ENCODE measurements around the gene TBC1D20.
A peak's percentile ranks its signal among the peaks of the same experiment; 100 is the strongest.
"Not testable (repeated sequence)": the region's sequence is repeated elsewhere in the genome, so short reads cannot be mapped to it uniquely, and the experiment has no call there.

The TBC1D20 gene

DNA sequence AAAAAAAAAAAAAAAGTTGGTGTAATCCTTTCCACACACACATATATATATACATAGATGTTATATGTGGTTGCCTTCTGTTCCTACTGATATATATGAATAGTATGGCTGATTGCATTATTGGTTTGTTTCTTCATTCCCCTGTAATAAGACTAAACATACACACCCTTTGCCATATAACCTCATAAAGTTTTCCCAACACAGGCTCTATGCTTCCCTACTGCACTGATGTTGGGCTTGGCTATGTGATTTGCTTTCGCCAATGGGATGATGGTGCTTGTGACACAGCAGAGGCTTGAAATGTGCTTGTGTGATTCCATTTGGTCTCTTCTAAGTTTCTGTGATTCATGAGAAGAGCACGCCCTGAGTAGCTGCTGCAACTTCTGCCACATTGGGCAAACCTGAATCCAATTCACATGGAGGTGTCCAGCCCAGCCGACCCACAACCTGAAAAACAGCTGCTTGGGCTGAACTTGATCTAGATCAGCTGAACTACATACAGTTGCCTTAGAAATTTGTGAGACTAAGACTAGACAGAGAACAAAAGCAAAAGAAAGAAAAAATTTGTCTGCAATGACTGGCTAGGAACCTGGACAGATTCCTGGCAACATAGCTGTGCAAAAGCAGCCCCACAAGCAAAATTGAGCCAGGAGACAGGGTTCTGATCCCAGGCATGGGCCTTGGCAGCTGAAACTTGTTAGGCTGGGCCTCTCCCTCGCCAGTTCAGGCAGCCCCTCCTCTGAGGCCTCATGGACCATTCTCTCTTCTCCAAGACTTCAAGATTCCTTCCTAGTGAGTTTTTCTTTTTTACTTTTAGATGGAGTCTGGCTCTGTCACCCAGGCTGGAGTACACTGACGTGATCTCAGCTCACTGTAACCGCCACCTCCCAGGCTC is 13.4 kb upstream of the TBC1D20 start:
- no peak for DNase-seq

DNA sequence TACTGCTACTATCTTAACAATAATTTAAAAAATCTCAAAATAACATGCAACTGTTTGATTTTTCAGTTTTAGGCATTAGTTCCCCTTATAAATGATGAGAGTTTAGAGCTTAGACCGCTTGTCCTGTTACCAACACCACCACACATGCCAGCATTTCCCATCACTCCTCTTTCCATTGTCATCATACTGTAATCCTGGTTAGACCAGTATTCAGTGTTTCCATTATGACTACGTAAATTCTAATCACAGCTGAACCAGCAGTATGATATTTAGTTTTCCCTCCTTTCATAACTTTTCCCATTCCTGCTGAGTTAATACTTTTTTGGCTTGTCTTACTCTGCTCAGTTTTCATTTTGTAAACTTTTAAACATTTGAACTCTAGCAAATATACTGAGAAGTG is 12.2 kb upstream of the TBC1D20 start:
- no peak for DNase-seq

DNA sequence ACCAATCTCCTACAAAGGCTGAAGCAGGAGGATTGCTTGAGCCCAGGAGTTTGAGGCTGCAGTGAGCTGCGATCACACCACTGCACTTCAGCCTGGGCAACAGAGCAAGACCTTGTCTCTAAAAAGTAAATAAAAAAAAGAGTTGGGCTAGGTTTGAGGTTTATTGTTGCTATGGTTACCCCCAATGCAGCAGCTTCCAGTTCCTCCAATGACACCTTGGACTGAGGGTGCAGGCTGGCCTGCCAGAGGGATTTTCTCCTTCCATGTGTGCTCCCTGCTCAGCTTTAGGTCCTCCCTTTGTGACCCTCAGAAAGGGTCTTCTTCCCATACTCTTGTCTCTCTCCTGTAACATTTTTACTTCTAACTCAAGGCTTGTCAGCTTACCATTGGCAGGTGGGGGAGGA is 10.6 kb upstream of the TBC1D20 start:
- DNase-seq = no peak

DNA sequence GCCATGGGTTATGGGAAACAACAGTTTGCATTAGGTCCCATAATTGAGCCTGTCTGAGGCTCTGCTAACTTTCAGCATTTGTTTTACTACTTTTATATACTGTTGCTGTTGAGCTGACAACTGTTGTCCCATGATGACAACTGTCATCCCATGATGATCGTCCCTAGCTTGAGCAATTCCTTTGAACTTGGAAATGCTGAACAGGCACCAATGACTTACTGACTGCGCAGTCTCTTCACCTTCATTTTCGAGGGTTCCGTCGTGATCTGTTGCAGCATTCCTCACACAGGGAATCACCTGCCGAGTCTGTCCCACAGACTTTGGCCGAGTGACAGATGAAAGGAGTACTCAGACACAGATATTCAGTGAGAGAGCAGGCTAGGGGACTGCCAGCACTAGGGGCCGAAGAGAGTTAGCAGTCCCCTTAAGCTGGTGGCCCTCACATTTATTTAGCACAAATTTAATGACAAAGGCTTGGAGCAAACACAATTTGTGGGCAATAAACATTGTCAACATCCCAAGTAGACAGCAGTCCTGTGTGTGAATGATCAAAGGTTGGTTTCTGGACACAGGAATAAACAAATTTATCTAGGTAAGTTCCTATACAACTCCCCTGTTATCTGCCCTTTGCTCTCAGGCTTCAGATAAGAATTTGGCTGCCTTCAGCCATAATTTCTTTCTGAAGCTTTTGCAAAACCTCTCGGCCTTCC is 10.0 kb upstream of the TBC1D20 start:
- no peak for DNase-seq

DNA sequence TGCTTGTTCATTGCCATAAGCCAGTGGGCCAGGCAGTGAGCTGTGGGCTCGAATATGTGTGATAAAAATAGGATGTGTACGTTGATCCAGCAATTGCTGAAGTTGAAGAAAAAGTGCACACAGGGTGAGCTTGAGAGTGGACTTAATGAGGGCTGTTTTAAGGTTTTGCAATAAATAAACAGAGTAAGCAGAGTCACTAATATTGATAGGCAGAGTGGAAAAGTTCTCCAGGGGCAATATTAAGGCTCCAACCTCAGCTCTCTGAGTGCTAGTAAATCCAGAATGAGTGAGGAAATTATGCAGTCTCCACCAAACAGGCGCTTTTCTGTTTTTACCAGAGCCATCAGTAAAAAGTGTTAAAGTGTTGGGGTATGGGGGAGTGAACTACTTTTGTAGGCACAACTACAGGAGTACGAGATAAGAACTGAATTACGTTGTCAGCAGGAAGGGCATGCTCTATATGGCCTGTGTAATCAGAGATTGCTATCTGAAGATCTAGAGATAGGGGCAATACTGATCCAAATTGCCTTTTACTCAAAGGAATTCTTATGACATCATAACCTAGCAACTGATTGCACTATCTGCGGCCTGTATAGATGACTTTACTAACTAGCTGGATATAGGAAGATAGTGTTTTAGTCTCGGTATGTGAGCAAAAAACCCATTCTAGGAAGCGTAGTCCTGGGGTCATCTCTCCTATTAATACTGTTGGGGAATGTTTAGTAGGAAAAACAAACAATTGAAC is 7.6 kb upstream of the TBC1D20 start:
- DNase-seq = no peak

DNA sequence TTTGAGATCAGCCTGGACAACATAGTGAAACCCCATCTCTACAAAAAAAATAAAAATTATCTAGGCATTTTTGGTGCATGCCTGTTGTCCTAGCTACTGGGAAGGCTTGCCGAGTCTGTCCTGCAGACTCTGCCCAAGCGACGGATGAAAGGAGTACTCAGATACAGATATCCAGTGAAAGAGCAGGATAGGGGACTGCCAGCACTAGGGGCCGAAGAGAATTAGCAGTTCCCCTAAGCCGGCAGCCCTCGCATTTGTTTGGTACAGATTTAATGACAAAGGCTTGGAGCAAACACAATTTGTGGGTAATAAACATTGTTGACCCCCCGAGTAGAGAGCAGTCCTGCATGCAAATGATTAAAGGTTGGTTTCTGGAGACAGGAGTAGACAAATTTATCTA is 5.4 kb upstream of the TBC1D20 start:
- no peak for DNase-seq

DNA sequence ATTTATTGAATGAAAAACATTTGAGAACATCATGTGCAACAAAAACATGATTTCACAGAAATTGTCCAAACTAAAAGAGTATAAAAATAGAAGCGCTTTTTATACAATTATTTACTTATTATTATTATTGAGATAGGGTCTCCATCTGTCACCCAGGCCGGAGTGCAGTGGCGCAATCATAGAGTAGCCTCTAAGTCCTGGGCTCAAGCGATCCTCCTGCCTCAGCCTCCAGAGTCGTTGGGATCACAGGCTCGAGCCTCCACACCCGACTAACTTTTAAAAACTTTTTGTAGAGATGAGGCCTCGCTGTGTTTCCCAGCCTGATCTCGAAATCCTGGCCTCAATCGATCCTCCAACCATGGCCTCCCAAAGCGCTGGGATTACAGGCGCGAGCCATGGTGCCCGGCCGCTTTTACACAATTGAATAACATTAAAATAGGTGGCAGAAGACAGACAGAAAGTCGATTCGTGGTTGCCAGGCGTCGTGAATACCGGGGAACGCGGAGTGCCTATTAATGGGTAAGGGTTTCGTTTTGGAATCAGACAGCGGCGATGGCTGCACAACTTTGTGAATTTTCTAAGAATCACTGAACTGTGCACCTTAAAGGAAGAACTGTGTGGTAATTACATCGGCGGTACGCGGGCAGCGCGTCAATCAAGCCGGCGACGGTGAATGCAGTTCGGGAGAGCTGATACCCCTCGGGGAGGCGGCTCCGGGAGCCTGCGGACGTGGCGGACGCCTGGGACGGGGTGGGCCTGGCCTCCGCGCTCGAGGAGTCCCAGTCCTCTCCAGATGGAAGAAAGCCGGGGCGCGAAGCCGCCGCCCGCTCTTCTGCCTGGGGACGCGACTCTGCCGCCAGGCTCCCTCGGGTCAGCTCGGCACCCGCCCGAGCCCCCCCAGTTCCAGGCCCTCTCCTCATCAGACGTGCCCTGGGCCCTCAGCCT is 807 bp downstream of the TBC1D20 start:
- DNase-seq = peak; percentile 41 to 73 (median 49)

DNA sequence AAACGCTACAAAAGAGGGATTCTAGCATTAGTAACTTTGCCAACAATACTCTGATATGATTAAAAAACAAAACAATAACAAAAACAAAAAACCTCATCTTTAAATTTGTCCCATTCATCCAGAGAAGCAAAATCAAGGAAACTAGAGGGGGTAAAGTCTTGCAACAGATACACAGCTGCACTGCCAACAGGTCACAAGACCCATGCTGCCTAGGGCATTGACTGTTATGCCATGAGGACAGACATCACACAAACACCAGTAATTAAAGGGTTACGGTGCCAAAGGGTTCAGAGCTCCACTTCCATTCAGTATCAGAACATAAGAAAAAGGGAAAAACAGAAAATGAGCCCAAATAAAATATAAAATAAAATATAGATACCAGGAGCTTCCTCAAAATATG is 1.6 kb downstream of the TBC1D20 start:
- peak; percentile 55 to 71 (median 66) for DNase-seq

DNA sequence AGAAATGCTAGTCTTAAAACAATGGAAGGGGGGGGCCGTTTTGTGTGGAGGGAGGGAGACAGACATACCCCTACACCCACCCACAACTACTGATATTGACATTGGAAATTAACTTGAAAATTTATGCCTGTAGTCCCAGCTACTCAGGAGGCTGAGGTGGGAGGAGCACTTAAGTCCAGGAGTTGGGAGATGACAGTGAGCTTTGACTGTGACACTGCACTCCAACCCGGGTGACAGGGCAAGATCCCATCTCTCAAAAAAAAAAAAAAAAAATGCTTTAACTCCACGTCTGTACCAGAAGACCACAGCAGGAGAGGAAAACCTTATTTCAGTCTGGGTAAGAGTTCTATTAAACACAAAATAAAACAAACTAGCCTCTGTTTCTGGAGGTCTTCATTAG is 2.2 kb downstream of the TBC1D20 start:
- no peak for DNase-seq

DNA sequence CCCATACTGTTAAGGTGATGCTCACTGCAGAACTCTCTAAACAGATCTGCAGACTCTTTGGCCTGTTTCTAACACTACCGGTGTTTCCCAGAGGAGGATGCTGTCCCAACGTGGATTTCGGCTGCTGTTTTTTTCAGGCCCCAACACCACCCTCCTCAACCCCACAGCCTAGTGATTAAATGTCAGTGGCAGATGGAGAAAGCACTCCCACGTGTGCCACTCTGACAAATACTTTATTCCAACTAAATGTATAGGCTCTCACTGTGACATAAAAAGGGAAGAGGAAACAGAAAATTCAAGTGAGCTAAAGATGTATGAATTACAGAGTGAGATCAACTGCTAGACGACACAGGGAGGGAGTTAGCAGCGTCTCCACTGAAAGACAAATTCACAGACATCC is 3.6 kb downstream of the TBC1D20 start:
- peak; percentile 20 to 62 (median 55) for DNase-seq

DNA sequence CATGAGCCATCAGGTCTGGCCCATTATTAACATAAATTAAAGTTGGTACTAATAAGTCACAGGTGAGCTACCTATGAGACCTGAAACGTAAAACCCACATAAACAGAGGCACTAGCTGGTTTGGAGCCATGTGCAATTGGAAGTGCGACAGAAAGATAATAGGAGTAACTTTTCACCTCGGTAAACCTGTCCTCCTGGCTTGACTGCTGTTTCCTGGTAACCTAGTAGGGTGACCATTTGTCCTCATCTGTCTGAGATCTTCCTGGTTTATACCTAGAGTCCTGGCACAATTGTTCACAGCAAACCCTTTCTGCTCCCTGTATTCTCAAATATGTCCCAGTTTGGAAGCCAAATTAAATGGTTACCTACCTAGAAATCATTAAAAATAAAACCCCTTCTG is 7.4 kb downstream of the TBC1D20 start:
- no peak for DNase-seq

DNA sequence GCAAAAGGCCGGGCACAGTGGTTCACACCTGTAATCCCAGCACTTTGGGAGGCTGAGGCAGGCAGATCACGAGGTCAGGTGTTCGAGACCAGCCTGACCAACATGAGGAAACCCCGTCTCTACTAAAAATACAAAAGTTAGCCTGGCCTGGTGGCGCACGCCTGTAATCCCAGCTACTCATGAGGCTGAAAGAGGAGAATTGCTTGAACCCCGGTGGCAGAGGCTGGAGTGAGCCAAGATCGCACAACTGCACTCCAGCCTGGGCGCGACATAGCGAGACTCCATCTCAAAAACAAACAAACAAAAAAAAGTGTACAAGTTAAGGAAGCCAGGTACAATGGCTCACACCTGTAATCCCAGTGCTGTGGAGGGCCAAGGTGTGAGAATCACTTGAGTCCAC is 10.3 kb downstream of the TBC1D20 start:
- not testable (repeated sequence) for DNase-seq

DNA sequence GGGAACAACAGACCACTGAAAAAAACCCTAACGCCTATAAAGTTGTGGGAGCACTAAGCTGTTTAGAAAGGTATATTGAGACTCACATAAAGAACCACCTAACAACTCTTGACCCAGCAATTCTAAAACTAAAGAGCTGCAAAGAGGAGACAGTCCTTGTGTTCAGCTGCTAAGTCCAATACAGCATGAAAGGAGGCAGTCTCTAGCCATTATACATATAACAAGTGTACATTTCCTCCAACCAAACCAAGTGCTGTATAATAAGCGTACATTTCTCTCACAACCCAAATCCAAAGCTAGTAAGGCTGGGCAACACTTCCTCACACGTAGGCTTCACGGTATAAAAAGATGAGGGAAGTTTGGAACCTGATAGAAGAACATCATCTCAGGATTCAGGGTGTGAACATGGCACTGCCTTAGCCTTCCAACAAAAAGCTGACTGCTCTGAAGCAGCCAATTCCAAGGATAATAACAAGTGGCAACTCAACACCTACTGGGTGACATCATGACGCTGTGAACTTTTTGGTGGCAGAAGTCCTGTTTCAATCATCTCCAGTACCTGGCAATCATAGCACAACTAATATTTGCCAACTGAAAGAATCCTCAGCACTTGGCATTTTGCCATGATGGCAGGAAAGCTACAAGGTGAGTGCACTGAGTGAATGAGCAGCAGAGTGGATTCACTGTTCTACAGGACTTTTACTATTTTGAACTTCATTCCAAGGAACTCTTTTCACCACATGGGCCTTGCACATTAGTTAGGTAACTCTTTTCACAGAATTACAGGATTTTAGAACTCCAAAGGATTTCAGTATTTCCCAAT is 16.6 kb downstream of the TBC1D20 start:
- no peak for DNase-seq

DNA sequence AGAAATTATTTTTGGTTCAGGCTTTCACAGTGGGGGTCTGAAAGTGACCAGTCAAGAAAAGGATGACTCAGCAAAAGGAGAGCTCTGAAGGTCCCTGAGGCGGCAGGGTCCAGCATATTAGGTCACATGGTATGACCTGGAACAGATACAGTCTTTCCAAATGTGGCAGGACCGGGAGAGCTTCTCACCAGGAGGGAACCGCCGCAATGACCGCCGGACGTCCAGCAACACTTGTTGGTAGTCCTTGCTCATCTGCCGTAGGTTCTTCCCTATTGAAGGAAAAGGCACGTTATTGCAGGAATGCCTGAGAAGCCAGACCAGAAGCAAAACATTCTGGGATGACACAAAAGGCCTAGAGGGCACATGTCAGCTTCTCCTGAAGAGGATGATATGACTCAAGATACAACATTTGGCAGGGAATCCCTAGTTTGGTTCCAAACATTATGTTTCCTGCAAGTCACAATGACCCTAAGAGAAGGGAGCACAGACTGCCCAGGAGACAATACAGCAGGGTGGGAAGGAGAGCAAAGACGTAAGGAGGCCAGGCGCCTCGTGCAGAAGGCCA is 17.4 kb downstream of the TBC1D20 start:
- DNase-seq = no peak

DNA sequence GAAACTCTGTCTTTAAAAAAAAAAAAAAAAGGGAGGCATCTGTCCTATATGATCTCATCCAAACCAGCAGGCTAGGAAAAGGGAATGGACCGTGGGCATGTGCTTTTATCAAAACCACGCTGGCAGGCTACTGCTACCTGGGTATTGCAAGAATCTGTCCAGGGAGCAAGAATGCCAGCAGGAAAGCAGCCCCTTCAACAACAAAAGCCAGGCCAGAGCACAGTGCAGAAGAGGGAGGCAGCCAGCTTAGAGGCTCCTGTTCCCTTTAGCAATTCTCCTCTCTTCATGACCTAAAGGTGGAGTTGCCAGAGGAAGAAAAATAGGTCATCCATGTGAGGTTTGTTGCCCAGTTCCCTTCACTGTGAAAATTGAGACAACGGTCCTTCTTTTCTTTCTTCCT is 18.2 kb downstream of the TBC1D20 start:
- DNase-seq = no peak

DNA sequence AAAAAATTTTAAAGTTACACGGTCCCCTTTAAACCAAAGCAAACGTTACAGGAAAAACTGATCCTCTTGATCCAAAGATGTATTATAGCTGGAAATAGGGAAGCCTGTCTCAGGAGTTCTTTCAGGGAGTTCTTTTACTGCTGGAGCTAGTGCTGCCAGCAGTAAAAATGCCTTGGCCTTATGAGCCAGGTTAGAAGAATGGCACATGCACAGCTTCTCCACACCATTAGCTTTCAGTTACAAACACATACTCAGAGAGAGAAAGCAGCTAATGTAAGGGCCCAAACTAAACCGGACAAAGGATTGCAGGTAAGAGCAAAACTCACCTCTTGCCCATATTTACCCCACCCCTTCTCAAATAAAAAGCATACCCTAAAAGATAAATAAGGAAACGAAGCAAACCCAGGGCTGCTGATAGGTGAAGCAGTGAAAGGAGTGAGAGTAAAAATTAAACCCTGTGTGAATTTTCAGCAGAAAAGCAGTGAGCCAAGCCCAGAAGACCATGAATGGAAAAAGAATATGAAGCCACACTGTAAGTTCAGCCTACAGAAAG is 19.0 kb downstream of the TBC1D20 start:
- DNase-seq = no peak

DNA sequence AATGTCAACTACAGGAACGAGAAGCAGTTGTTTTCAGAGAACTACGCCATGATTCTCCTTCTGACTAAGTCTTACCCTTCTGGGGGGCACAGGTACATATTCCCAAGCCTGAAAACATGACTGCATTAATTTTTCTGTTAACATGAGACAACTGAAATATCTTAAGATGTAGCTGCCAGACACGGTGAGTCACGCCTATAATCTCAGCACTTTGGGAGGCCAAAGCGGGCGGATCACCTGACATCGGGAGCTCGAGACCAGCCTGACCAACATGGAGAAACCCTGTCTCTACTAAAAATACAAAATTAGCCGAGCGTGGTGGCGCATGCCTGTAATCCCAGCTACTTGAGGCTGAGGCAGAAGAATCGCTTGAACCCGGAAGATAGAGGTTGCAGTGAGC is 21.7 kb downstream of the TBC1D20 start:
- DNase-seq = no peak

DNA sequence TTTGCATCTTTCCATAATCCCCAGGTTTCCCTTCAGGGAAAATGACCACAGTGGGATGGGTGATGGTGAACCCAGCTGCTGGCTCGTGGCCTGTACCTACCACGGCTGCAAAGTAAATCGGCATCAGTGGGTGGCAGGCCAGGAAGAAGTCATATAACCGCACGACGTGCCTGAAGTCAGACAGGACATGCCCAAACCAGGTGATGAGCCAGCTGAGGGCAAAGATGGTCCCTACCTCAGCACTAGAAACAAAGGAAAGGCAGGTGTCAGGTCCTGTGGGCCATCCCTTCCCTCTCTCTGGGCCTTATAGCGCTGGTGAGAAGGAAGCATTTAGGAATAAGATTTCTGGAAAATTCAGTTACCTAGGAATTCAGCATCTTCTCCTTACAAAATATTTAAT is 22.2 kb downstream of the TBC1D20 start:
- DNase-seq = no peak

DNA sequence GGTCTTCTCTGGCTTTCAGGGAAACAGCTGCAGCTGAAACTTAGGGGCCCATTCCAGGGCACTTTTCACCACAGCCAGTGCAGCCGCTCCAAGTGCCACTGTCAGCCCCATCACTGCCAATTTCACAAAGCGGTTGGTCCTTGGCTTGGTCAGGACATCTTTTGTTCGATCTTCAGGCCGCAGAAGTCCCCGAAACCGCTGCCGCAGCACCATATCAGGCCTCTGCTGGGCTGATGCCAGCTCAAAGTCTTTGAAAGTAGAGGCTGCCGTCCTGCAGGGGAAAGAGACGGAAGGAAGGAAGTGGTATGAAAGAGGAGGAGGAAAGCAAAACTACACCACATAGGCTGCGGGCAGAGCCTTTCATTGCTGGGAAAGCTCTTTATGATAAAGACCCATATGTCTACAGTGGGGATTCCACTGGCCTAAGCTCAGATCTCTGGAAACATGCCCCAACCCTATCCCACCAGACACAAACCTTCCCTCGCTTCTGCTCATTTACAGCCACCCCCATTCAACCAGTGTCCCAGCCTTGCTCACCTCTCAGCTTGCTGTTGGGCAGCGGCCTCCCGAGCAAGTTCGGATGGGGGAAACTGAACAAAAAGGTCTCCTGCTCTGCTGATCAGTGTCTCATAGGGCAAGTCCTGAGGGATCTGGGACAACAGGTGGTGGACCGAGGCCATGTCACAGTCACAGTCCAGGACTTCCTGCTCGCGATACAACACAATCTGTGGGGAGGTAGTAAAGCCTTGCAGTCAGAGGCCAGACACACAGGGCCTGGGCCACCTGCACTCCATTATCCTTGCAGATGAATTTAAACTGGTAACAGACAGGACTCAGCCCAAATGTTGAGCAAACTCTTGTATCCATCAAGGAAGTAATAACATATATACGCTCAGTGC is 23.5 kb downstream of the TBC1D20 start:
- DNase-seq = peak in 3 of 4 experiments; percentile 20 to 28 (median 24)
